MM.1S (cell line): ENCODE data around the gene VAV3.

Experiments
- CTCF ChIP-seq: fragments of 300-600 bp; sonication (generic); IDR thresholded peaks from 2 replicates; pipeline ENCODE4 v1.5.1; 2016; ENCODE audit warnings: antibody characterized with exemption, low read length, mixed read lengths
- EZH2 ChIP-seq: fragments of 300-600 bp; sonication (generic); optimal IDR thresholded peaks from 2 replicates; pipeline ENCODE3; 2017; ENCODE audit warnings: low read depth, mild to moderate bottlenecking, antibody characterized with exemption, low read length, mixed read lengths

GRCh38 chr1:107533436-107533835, 431.5 kb downstream of the VAV3 start:
- TF ChIP-seq CTCF = no peak
- TF ChIP-seq EZH2 = no peak
